Effector CD8-positive, alpha-beta T cell (primary cell): Measurements from ENCODE around the gene GPR141.

Source experiments
- DNase-seq: peaks from one replicate; lab custom pipeline; 2025; lab: John Stamatoyannopoulos, UW
- total RNA-seq, 4 experiments: gene quantifications; one replicate each; lab custom pipeline; 2026; lab: John Stamatoyannopoulos, UW

Gene GPR141
- 0.53 to 18.7 (median 2.8) reads per million in 4 experiments for total RNA-seq

- DNase-seq: no peak
These were observed at the start of gene GPR141 for GRCh38 chr7:37683246-37684120. GPR141 (plus strand) TSS chr7:37683766; CDS start chr7:37740394, 56,628 bp downstream.

- no peak for DNase-seq
These were observed 48.2 kb upstream of the GPR141 start for GRCh38 chr7:37635346-37635745.

- no peak for DNase-seq
These were observed 41.5 kb upstream of the GPR141 start for GRCh38 chr7:37642028-37642540.

GRCh38 chr7:37643876-37644275 is 39.7 kb upstream of the GPR141 start:
- DNase-seq: no peak

GRCh38 chr7:37645282-37646050 is 38.1 kb upstream of the GPR141 start:
- DNase-seq: no peak

GRCh38 chr7:37656913-37657530 is 26.5 kb upstream of the GPR141 start:
- DNase-seq: no peak

- no peak for DNase-seq
These were observed 25.8 kb upstream of the GPR141 start for GRCh38 chr7:37657816-37658215.

GRCh38 chr7:37659971-37660565 is 23.5 kb upstream of the GPR141 start:
- DNase-seq: no peak

- DNase-seq: no peak
These were observed 23.0 kb upstream of the GPR141 start for GRCh38 chr7:37660614-37661013.

- DNase-seq: no peak
These were observed 19.9 kb upstream of the GPR141 start for GRCh38 chr7:37663693-37664092.

GRCh38 chr7:37665352-37666022 is 18.1 kb upstream of the GPR141 start:
- DNase-seq: no peak

GRCh38 chr7:37666026-37666799 is 17.4 kb upstream of the GPR141 start:
- no peak for DNase-seq

GRCh38 chr7:37669818-37670217 is 13.7 kb upstream of the GPR141 start:
- no peak for DNase-seq

- DNase-seq: no peak
These were observed 13.1 kb upstream of the GPR141 start for GRCh38 chr7:37670436-37670835.

GRCh38 chr7:37671876-37672275 is 11.7 kb upstream of the GPR141 start:
- no peak for DNase-seq

GRCh38 chr7:37672926-37673325 is 10.6 kb upstream of the GPR141 start:
- DNase-seq: no peak

- DNase-seq: no peak
These were observed 10.0 kb upstream of the GPR141 start for GRCh38 chr7:37673523-37673922.

GRCh38 chr7:37674531-37674930 is 9.0 kb upstream of the GPR141 start:
- DNase-seq: no peak

- no peak for DNase-seq
These were observed 7.8 kb upstream of the GPR141 start for GRCh38 chr7:37675749-37676148.

- DNase-seq: no peak
These were observed 1.4 kb downstream of the GPR141 start for GRCh38 chr7:37684927-37685326.
